Mononuclear cell (primary cell): ENCODE measurements around the gene ST7L. TPM values are rescaled to one million over a fixed set of nuclear protein-coding genes. Genes with fewer than 3 reads are reported as not detected.

Experiments used
- H3K27me3 ChIP-seq: 2 replicates; pipeline ENCODE4 v1.6.0; 2011; ENCODE audit warnings: low read length, control low read depth; ENCODE audit not compliant: insufficient read depth
- H3K4me1 ChIP-seq: 2 replicates; pipeline ENCODE4 v1.5.1; 2011; ENCODE audit warnings: mild to moderate bottlenecking, low read length, control low read depth; ENCODE audit not compliant: insufficient read depth
- H3K4me3 ChIP-seq: 2 replicates; pipeline ENCODE4 v1.5.1; 2011; ENCODE audit warnings: mild to moderate bottlenecking, low read length, moderate library complexity
- H3K9me3 ChIP-seq: 2 replicates; pipeline ENCODE4 v1.5.1; 2011; ENCODE audit warnings: low read depth, mild to moderate bottlenecking, control low read depth, low read length
- total RNA-seq: library from RNA; depleted of rRNA; stranded (reverse); fragments of >200 nt; gene quantifications from one replicate; pipeline ENCODE4 v1.2.3, GENCODE V29; 2012

Gene ST7L
- total RNA-seq, 1 donor, result 30.5 TPM

DNA sequence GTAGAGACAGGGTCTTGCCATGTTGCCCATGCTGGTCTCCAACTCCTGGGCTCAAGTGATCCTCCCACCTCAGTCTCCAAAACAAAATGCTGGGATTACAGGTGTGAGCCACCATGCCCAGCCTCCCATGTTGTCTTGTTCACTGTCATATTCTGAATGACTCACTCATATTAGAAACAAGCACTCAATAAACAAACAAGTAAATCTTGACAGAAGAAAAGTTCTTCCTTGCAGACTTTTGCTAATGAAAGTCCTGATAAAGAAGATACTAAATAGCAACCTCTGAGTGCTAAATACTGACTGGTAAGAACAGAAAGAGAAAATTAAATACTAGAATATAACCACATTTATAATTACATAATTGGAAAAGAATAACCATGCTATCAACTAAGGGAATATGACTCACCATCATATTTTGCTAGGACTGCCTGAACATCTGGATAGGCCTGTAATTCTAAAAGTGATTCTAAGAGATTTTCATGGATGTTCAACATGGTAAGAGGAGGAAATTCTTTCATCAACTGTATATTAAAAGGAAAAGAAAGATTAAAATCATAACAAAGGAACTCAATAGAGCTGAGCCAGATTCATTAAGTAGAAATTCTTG lies 37.3 kb downstream of the ST7L start:
- no peaks in the 10 kb centered on the region for H3K4me1 ChIP-seq
- H3K4me3 ChIP-seq, result no peak overlapping the region
- H3K9me3 ChIP-seq, result no peaks in the 10 kb centered on the region
- no peaks in the 10 kb centered on the region for H3K27me3 ChIP-seq

DNA sequence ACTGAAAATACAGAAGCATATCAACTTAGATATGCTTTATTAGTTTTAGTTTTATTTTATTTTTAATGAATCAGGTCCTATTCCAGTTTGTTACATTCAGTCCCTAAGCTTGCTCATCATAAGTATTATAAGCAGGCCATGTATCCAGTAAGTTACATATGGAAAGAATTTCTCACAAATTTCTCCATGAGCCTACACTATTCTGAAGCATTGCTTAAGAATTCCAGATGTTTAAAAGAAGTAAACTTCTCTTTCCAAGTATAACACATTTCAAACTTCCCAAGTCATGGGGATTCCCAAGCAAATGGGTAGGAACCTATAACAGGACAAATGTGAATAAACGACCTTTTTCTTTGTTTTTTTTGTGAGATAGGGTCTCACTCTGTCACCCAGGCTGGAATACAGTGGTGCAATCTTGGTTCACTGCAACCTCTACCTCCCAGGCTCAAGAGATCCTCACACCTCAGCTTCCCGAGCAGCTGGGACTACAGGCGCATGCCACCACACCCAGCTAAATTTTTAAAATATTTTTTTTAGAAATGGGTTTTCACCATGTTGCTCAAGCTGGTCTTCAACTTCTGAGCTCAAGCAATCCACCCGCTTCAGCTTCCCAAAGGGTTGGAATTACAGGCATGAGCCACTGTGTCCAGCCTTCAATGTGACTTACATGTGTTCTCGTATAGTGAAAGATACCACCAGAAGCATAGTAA lies 39.0 kb downstream of the ST7L start:
- H3K4me3 ChIP-seq, result no peak overlapping the region
- H3K4me1 ChIP-seq, result no peaks in the 10 kb centered on the region
- H3K9me3 ChIP-seq, result no peaks in the 10 kb centered on the region
- H3K27me3 ChIP-seq, result no peaks in the 10 kb centered on the region

DNA sequence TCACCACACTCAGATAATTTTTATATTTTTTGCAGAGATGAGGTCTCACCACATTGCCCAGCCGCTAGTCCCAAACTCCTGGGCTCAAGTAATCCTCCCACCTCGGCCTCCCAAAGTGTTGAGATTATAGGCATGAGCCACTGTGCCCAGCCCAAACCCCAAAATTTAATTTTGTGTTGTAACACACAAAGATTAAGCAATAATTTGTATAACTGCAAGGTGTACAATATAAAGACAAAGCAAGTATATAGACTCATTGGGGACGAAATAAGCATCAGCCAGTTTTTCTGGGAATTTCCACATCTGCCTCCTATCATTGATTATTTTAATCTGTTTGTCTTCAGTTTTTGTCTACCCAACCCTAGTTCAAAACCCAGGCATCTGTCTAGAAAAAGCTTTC lies 42.7 kb downstream of the ST7L start:
- H3K4me3 ChIP-seq, result no peak overlapping the region
- no peaks in the 10 kb centered on the region for H3K9me3 ChIP-seq
- no peaks in the 10 kb centered on the region for H3K27me3 ChIP-seq
- H3K4me1 ChIP-seq, result no peaks in the 10 kb centered on the region

- no peaks in the 10 kb centered on the region for H3K9me3 ChIP-seq
- H3K4me1 ChIP-seq, result no peaks in the 10 kb centered on the region
- H3K4me3 ChIP-seq, result no peak overlapping the region
- H3K27me3 ChIP-seq, result no peaks in the 10 kb centered on the region
Measured at GRCh38 chr1:112575154-112575804, 43.7 kb downstream of the ST7L start.

DNA sequence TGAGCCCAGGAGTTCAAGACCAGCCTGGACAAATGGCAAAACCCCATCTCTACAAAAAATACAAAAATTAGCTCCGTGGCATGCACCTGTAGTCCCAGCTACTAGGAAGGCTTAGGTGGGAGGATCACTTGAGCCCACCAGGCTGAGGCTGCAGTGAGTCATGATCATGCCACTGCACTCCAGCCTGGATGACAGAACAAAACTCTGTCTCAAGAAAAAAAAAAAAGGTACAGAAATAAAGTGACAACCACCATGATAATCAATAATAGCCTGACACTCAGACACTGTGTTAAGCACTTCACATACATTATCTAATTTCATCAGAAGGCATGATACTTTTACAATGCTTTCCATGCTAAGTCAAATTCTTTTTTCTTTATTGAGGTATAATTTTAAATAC lies 53.1 kb downstream of the ST7L start:
- Histone ChIP-seq H3K27me3 (no peaks in the 10 kb centered on the region), H3K4me3 (no peak overlapping the region), H3K4me1 (no peaks in the 10 kb centered on the region), H3K9me3 (no peaks in the 10 kb centered on the region)

DNA sequence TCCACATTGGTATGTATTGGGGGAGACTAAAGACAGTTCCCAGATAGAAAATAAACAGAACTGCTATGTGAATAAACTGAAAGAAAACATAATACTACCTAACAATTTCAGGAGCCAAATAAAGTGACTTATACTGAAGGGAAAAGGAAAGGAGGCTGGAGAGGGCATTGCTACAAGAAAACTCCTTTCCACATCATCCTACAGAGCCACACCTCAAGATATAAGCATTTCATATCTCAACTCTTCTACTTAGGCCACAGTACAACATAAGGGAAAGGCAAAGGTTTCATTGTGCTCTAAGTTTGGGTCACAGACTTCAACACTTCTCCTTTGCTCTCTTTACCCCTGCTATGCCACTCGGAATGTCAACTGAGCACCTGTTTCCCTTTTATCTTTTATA lies 54.9 kb downstream of the ST7L start:
- H3K4me3 ChIP-seq, result no peak overlapping the region
- H3K27me3 ChIP-seq, result no peaks in the 10 kb centered on the region
- H3K4me1 ChIP-seq, result no peaks in the 10 kb centered on the region
- H3K9me3 ChIP-seq, result no peaks in the 10 kb centered on the region

GRCh38 chr1:112563341-112563740 lies 55.6 kb downstream of the ST7L start:
- Histone ChIP-seq H3K4me3 (no peak overlapping the region), H3K9me3 (no peaks in the 10 kb centered on the region), H3K4me1 (no peaks in the 10 kb centered on the region), H3K27me3 (no peaks in the 10 kb centered on the region)

DNA sequence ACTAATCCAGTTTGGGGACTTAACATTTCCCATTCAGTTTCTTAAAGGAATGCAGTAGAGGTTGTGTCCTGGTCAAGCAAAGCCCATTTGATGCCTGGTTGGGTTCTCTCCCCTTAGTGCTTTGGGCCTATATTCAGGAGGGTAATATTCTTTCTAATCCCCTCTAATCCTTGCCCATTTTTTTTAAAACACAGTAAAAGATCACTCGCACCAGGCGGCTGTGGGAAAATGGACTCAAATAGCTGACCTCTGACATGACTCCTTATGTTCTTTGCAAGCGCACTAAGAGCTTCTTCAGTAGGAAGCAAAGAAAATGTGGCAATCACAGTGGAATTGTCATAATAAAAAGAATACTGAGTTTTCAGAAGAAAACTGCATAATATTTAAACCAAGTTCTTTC lies 60.3 kb downstream of the ST7L start:
- no peaks in the 10 kb centered on the region for H3K4me1 ChIP-seq
- no peak overlapping the region for H3K4me3 ChIP-seq
- no peaks in the 10 kb centered on the region for H3K27me3 ChIP-seq
- no peaks in the 10 kb centered on the region for H3K9me3 ChIP-seq

- no peak overlapping the region for H3K4me3 ChIP-seq
- no peaks in the 10 kb centered on the region for H3K4me1 ChIP-seq
- H3K9me3 ChIP-seq, result no peaks in the 10 kb centered on the region
- no peaks in the 10 kb centered on the region for H3K27me3 ChIP-seq
Measured at GRCh38 chr1:112557385-112557784, 61.6 kb downstream of the ST7L start.

DNA sequence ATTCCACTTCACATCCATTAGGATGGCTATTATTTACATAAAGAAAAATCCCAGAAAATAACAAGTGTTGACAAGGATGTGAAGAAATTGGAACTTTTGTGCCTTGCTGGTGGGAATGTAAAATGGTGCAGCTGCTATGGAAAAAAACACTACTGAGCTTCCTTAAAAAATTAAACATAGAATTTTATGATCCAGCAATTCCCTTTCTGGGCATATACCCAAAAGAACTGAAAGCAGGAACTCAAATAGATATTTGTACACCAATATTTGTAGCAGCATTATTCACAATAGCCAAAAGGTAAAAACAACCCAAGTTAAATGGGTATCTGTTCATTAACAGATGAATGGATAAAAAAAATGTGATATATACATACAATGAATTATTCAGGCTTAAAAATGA lies 64.5 kb downstream of the ST7L start:
- no peaks in the 10 kb centered on the region for H3K9me3 ChIP-seq
- H3K4me3 ChIP-seq, result no peak overlapping the region
- H3K4me1 ChIP-seq, result no peaks in the 10 kb centered on the region
- H3K27me3 ChIP-seq, result no peaks in the 10 kb centered on the region

- H3K9me3 ChIP-seq, result no peaks in the 10 kb centered on the region
- no peak overlapping the region for H3K4me3 ChIP-seq
- H3K4me1 ChIP-seq, result no peaks in the 10 kb centered on the region
- no peaks in the 10 kb centered on the region for H3K27me3 ChIP-seq
Measured at GRCh38 chr1:112549590-112549989, 69.4 kb downstream of the ST7L start.

DNA sequence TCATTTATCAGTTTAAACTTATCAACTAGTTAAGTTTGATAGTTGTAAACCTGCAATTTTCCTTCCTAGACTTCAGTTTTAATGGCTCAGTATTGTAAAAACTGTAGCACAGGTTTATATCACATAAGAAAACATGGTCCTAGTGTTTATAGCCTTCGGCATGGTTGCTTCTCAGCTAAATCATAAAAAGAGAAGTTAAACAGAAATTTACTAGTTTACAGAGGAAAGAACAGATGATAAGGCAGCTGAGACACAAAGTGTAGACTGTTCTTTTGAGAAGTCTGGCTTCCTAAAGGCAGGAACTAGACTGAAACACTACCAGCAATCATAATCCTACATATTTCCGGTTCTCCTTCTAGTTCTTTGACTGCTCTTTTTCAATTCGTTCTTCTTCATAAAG lies 70.4 kb downstream of the ST7L start:
- no peaks in the 10 kb centered on the region for H3K4me1 ChIP-seq

GRCh38 chr1:112546076-112546475 lies 72.9 kb downstream of the ST7L start:
- Histone ChIP-seq H3K4me3 (no peak overlapping the region), H3K27me3 (no peaks in the 10 kb centered on the region), H3K4me1 (no peaks in the 10 kb centered on the region), H3K9me3 (no peaks in the 10 kb centered on the region)

More for the DNA sequence above, 70.4 kb downstream of the ST7L start:
- Histone ChIP-seq H3K27me3 (no peaks in the 10 kb centered on the region), H3K9me3 (no peaks in the 10 kb centered on the region), H3K4me3 (no peak overlapping the region)

DNA sequence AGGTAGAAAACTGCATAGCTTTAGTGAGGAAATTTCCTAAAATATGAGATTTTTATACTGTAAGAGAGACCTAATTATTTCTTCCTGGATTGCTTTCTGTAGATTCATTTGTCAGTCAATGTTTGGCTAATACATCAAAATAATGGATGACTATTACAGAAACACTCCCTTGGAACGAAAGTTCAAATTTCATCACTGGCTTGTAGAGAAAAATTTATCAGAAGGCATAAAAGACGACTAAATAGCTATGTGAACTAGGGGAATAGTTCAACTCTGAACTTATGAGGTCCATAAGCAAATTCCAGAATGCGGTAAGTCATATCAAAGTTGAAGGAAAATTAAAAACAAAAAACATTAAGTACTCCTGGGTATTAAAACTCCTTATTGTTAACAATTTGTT lies 74.2 kb downstream of the ST7L start:
- no peaks in the 10 kb centered on the region for H3K27me3 ChIP-seq
- H3K9me3 ChIP-seq, result no peaks in the 10 kb centered on the region
- H3K4me1 ChIP-seq, result no peaks in the 10 kb centered on the region
- H3K4me3 ChIP-seq, result no peak overlapping the region

GRCh38 chr1:112544011-112544688 lies 74.8 kb downstream of the ST7L start:
- Histone ChIP-seq H3K4me3 (no peak overlapping the region), H3K9me3 (no peaks in the 10 kb centered on the region), H3K4me1 (no peaks in the 10 kb centered on the region), H3K27me3 (no peaks in the 10 kb centered on the region)
